GM20431 (cell line): ENCODE measurements around the gene SMARCC2.

Experiments used
- in situ Hi-C: fragments of 300-500 bp; cut with MseI, MboI; formaldehyde crosslinking; loops from one replicate; pipeline ENCODE4 v1.15.0; 2020; ENCODE audit warnings: low sequenced_read_pairs; ENCODE audit not compliant: unreplicated experiment

SMARCC2 gene

DNA sequence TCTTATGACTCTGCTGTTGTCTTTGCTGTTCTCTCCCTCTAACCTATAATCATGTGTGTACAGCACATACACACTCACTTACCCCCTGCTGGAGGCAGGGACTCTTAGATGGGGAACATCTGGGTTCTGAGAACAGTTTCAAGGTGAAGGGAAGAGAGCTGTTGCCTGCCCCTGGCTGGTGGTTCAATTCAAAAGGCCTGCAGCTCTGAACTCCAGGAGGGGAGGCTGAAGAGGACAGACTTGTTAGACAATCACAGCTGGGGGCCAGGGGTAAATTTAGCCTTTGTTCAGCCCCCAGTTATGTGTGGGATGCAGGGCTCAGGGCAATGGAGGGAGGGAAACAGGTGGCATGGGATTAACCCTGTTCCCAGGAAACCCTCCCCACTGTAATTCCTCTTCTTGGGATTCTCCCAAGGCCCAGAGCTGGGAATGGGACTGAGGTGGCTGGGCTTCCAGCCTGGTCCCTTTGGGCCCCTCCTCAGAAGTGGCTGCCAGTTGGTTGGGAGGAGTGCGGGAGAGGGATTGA lies 35.0 kb downstream of the SMARCC2 start:
- in situ Hi-C loops, result no loop called here

DNA sequence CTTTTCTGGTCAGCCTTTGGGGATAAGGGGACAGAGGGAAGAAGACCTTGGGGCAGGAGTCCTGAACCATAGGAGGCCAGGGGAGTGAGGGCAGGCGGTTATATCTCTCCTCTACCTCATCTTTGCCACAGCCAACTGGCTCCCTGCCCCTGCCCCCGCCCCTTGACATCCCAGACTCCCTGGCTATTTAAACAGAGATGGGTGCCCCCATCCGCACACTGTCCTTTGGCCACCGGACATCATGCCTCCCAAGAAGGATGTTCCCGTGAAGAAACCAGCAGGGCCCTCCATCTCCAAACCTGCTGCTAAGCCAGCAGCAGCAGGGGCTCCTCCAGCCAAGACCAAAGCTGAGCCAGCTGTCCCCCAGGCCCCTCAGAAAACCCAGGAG lies 35.6 kb downstream of the SMARCC2 start:
- in situ Hi-C loops, result no loop called here

DNA sequence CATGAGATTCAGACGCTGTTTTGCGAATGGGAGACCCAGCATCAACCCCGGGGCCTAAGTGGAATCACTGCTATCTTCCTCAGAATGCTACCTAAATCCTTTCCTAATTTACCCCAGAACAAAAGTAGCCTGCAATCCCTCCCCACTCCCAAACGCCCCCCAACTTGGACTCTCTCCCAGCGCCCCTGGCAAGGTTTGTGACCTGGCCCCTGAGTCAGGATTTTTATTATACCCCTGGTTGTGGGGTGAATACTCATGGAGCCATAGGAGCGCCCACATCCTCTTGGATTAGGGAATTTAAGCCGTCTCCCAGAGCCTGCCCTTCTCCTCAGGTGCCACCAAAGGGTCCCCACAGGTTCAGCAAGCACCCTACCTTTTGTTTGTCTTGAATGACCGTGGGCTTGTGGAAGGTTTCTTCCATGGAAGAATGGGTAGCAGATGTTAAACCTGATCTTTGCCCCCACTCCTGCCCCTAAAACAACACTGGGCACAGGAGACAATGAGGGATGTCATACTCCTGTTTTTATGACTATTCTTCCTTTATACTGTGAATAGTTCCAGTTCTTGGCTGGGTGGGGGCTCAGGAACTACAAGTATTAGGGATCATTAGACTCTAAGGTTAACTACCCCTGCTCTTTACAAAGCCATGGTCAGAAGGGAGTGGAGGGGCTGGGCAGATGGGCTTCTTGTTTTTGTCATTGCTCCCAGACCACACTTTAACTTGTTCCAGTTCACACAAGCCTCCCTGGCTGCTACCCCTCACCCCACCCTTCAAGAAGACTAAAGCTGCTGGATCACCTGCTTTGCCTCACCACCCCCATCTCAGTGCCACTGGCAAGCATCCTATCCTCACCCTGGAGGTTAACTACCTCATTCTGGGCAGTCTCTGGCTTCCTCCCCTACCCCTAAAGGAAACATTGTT lies 36.3 kb downstream of the SMARCC2 start:
- in situ Hi-C loops, result no loop called here

GRCh38 chr12:56152132-56152755 lies 37.0 kb downstream of the SMARCC2 start, which contains the start of gene MYL6B:
Gene MYL6B, plus strand, starts transcription at chr12:56152587. Its CDS starts 1,332 bp downstream, at chr12:56153919.
- in situ Hi-C loops, result no loop called here

- in situ Hi-C loops, result no loop called here
Measured at GRCh38 chr12:56151672-56152131, 37.6 kb downstream of the SMARCC2 start.

GRCh38 chr12:56150563-56150962 lies 38.7 kb downstream of the SMARCC2 start:
- in situ Hi-C loops, result no loop called here

DNA sequence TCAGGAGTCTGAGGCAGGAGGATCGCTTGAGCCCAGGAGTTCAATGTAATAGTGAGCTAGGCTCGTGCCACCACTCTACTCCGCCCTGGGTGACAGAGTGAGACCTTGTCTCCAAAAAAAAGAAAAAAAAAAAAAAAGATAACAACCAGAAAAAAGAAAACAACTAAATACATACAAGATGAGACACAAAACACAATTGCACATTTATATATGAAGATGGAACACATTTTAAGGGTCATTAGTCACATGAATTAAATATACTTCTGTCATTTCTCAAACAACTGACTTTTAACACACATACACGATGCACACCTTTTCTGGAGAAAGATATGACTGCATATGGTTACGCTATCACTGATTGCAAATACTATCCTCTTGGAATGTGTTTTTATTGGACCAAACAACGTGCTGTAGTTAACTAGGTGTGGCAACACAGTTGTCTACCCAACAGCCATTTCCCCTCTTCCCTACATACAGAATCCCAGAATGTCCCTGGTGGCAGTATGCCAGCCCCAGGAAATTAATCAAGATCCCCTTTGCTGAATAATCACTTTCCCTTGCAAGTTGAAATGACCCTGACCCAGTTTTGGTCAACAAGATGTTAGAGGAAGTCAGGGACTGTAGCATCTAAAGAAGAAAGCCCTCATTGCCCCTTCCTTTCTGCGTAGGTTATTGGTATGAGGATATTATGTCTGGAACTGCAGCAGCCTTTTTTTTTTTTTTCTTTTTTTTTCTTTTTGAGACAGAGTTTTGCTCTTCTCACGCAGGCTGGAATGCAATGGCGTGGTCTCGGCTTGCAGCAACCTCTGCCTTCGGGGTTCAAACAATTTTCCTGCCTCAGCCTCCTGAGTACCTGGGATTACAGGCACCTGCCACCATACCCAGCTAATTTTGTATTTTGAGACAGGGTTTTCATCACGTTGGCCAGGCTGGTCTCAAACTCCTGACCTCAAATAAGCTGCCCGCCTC lies 42.5 kb downstream of the SMARCC2 start:
- in situ Hi-C loops, result no loop called here

GRCh38 chr12:56145217-56145616 lies 44.1 kb downstream of the SMARCC2 start:
- in situ Hi-C loops, result no loop called here

- in situ Hi-C loops, result no loop called here
Measured at GRCh38 chr12:56143870-56144269, 45.4 kb downstream of the SMARCC2 start.

DNA sequence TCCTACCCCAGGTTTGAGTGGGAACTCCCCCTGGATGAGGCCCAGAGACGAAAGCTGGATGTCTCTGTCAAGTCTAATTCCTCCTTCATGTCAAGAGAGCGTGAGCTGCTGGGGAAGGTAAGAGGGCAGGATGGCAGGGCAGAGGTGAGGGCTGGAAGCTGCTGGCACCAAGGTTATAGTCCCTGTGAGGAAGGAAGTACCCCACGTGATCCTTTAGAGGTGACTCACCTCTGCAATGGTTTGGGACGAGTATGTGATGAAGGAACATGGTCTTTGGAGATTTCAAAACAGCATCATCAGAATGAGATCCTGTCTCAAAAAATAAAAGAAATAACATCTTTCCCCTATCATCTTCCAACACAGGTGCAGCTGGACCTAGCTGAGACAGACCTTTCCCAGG lies 46.1 kb downstream of the SMARCC2 start:
- in situ Hi-C loops, result no loop called here

DNA sequence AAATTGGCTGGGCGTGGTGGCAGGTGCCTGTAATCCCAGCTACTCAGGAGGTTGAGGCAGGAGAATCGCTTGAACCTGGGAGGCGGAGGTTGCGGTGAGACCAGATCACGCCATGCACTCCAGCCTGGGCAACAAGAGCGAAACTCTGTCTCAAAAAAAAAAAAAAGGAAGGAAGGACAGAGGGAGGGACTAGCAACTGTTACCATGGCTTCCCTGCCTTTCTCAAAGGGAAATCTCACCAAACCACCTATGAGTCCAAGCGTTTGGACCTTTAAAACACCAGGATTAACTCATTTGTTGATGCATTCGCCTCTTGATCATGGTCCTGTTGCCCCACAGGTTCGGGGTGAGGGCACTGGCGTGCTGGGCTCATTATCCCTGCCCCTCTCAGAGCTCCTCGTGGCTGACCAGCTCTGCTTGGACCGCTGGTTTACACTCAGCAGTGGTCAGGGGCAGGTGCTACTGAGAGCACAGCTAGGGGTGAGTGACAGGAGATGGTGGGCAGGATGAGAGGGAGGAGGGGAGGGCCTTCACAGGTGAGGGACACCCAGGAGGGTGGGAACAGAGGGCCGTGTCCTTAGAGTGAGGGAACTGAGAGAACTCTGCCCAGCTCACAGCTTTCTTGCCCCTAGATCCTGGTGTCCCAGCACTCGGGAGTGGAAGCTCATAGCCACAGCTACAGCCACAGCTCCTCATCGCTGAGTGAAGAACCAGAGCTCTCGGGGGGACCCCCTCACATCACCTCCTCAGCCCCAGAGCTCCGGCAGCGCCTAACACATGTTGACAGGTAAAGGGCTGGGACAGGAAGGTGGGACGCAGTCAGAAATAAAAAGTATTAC lies 47.1 kb downstream of the SMARCC2 start:
- in situ Hi-C loops, result no loop called here

DNA sequence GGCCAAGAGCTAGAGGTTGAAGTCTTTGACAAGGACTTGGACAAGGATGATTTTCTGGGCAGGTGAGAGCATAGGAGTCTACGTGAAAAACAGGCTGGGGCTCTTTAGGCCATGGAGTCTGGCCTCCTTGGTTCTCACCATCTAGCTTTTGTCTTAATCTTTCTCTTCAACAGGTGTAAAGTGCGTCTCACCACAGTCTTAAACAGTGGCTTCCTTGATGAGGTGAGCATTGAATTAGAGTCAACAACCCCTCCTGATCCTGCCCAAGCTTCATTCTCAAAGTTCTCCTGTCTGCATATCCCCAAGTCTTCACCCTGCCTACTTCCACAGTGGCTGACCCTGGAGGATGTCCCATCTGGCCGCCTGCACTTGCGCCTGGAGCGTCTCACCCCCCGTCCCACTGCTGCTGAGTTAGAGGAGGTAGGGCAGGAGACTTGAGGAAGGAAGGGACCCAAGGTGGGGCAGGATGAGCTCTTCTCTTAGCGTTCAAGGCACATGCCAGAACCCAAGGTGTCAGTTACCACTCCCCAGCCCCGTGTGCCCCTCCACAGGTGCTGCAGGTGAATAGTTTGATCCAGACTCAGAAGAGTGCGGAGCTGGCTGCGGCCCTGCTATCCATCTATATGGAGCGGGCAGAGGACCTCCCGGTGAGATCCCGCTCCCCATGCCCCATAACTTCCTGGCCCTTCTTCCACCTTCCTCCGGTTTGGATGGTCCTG lies 51.3 kb downstream of the SMARCC2 start:
- in situ Hi-C loops, result no loop called here

DNA sequence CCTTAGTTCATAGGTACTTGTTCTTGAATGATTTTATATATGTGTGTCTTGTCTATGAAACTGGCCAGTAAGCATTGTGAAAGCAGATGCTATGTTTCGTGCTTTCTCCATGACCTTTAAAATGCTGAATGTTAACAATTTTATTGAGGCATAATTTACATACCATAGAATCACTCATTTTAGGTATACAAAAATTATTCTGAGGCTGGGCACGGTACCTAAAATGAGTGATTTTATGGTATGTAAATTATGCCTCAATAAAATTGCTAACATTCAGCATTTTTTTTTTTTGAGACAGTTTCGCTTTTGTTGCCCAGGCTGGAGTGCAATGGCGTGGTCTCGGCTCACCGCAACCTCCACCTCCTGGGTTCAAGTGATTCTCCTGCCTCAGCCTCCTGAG lies 54.4 kb downstream of the SMARCC2 start:
- in situ Hi-C loops, result no loop called here

DNA sequence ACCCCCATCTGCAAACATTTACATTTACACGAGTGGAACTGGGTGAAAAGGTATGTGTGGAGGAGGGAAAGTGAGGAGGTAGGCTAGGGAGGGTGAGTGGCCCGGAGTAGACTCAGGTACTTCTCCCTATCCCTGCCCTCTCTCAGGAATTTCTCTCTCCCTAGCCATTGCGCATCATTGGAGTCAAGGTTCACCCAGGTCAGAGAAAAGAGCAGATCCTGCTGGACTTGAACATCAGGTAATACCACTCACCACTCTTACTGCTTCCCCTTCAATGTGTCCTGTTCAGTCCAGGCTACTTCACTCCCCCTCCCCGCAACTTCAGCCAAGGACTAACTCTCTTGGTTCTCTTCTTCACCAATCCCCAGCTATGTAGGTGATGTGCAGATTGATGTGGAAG lies 58.4 kb downstream of the SMARCC2 start:
- in situ Hi-C loops, result no loop called here

GRCh38 chr12:56129942-56130495 lies 59.3 kb downstream of the SMARCC2 start:
- in situ Hi-C loops, result no loop called here

GRCh38 chr12:56129206-56129941 lies 59.9 kb downstream of the SMARCC2 start:
- in situ Hi-C loops, result no loop called here

DNA sequence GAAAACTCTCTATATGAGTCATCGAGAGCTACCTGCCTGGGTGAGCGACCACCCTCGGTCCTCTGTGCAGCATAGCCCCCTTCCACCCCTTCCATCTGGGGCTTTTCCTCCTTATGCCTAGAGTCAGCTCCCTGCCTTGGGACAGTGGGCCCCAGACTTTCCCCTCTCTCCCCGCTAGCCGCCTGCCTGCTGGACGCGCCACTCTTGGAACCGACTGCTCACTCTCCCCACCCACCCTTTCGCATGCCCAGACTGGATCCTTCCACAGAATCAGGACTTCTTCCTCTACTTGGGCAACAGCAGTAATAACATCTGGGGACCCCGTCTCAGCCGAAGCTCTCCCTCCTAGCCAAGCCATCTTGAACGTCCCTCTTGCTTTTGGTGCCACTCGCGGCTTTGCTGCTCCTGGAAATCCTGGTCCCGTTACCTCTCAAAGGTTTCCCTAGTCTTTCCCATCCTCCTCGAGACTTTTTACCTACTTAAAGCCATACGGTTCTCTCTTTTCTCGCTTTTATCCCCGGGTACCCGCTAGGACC lies 60.5 kb downstream of the SMARCC2 start:
- in situ Hi-C loops, result no loop called here
